NB4 (cell line): ENCODE data around the gene MEG3.

Experiments
- DNase-seq: peaks from one replicate; pipeline ENCODE4 v3.0.0; 2010; ENCODE audit warnings: low read depth
- H3K4me3 ChIP-seq: one replicate; pipeline ENCODE4 v1.5.1; 2011; ENCODE audit warnings: mild to moderate bottlenecking, low read depth, low read length, moderate library complexity
- CTCF ChIP-seq: IDR thresholded peaks from one replicate; pipeline ENCODE4 v1.5.1; 2012; ENCODE audit warnings: low read depth, low read length
- MAX ChIP-seq: IDR thresholded peaks from 2 replicates; pipeline ENCODE4 v1.6.1; 2011; ENCODE audit warnings: low read depth, low read length
- MYC ChIP-seq: IDR thresholded peaks from 2 replicates; pipeline ENCODE4 v1.6.1; 2011; ENCODE audit warnings: low read depth, low read length
- POLR2A ChIP-seq: IDR thresholded peaks from 2 replicates; pipeline ENCODE4 v1.6.1; 2011; ENCODE audit warnings: mild to moderate bottlenecking; ENCODE audit not compliant: insufficient read length; ENCODE audit errors: extremely low read depth

MEG3 gene

DNA sequence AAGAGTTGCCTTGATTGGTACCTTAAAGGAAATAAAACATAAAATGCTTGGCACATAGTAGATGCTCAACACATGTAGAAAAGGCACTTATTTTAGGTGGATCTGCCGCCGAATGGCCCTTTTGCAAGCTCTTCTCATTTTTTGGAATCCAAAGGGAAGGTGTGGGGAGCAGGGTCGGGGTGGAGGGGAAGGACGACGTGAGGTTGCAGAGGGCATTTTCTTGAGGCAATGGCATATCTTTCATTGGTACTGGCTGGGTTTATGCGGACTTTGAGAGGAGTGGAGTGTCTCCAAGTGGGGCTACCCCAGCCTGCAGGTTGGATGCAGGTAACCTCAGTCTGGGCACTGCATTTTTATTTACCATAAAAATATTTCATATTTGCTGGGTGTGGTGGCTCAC lies 69.5 kb downstream of the MEG3 start:
- no peak for DNase-seq
- TF ChIP-seq CTCF (no peak), MYC (no peak), POLR2A (no peak), MAX (no peak)
- H3K4me3 ChIP-seq = no peak overlapping the region

GRCh38 chr14:100896369-100897060 lies 70.6 kb downstream of the MEG3 start:
- no peak for DNase-seq
- no peak overlapping the region for H3K4me3 ChIP-seq
- TF ChIP-seq MYC (no peak), MAX (no peak), POLR2A (no peak), CTCF (no peak)

- no peak for DNase-seq
- TF ChIP-seq POLR2A = no peak
- TF ChIP-seq MAX = no peak
- TF ChIP-seq MYC = no peak
- no peak for TF ChIP-seq CTCF
- H3K4me3 ChIP-seq = no peak overlapping the region
Observed at GRCh38 chr14:100898465-100898864, 72.5 kb downstream of the MEG3 start.

- H3K4me3 ChIP-seq = no peak overlapping the region
- TF ChIP-seq CTCF = no peak
- TF ChIP-seq POLR2A = no peak
- no peak for TF ChIP-seq MAX
- no peak for TF ChIP-seq MYC
- no peak for DNase-seq
Observed at GRCh38 chr14:100898935-100899883, 73.3 kb downstream of the MEG3 start.

DNA sequence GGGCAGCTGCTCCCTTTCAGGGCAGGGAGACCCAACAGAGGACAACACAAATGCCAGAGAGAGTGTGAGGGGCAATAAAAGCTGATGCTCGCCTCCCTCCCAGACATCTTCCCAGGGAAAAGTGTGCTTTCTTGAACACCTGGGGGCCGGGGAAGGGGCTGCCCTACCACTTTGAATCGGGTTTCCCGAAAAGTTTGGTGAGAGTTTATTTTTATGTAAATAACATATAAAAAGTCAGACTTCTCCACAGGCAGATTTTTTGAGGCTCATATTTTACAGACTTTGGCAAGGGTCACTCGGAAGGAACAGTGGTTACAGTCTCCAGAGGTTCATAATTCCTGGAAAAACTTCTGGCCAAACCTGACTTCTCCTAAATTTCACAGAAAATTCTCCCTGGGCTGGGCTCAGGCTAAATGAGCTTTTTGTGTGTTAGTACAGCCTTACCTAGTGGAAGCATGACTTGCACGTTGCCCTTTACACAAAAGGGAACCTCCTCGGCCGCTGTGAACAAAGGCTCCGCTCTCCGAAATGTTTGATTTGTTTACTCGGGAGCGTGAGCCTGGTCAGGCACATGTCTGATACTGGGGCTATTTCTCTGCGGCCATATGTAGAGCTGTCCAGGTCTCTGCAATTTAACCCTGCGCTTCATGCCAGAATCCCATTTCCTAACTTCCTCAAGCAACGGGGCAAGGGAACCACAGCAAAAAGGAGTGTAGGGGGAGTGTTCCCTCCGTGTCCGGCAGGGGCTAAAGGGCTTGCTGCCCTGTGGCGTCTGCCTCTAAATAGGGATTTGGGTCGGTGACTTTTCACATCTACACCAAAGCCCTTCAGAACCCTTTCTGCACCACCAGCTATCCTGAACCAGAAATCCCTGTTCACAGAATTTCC lies 74.2 kb downstream of the MEG3 start:
- TF ChIP-seq CTCF = no peak
- TF ChIP-seq MYC = no peak
- TF ChIP-seq POLR2A = no peak
- TF ChIP-seq MAX = no peak; the same call in 1 of the 2 replicates
- no peak overlapping the region for H3K4me3 ChIP-seq
- DNase-seq = peak; percentile 28
